ENCODE measurements around the gene SPATA31D1. TPM values are rescaled to one million over a fixed set of nuclear protein-coding genes. Genes with fewer than 3 reads are reported as not detected.

The SPATA31D1 gene
- total RNA-seq, 1 experiment from 2014 or later: not detected

DNA sequence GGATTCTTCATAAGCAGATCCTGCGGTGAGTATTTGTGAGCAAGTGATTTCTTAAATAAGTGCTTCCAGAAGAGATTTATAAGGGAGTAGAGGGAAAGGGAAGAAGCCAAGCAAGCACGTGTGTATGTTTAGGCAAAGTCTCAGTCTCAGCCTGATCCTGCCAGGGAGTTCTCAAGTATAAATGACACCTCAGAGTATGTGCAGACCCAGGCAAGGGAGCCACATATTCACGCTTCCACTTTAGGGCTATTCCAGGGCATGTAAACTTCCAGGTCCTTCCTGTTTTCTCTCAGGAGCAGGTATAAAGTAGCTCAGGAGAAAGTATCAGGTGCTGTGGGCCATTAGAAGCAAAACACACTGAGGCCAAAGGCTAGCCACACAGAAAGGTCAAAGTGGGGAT is 22.6 kb downstream of the SPATA31D1 start (continued):
- TF ChIP-seq, protein P1, sequence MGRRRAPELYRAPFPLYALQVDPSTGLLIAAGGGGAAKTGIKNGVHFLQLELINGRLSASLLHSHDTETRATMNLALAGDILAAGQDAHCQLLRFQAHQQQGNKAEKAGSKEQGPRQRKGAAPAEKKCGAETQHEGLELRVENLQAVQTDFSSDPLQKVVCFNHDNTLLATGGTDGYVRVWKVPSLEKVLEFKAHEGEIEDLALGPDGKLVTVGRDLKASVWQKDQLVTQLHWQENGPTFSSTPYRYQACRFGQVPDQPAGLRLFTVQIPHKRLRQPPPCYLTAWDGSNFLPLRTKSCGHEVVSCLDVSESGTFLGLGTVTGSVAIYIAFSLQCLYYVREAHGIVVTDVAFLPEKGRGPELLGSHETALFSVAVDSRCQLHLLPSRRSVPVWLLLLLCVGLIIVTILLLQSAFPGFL (CRISPR knock-in tag; IDR thresholded peaks at IDR 0.05; ENCODE audit: borderline replicate concordance): no peak

DNA sequence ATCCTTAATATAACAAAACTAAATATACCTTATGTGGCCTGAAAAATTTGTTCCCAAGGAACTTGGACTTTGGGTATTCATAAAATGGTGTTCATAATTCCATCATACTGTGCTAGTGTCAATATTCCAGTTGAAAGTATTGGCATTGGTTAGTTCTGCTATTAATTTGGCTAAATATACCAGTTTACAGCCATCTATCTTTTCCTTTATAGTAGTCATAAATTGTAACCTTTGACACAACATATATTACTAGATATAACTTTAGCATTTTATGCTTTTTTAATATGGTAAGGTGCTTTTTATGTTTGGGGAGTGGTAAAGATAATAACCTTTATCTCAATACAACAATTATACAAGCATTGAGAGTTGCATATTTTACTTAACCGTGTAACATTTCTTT is 23.7 kb downstream of the SPATA31D1 start:
- peaks cover 25% of the 10 kb centered on the region for H3K36me3 Mint-ChIP-seq

DNA sequence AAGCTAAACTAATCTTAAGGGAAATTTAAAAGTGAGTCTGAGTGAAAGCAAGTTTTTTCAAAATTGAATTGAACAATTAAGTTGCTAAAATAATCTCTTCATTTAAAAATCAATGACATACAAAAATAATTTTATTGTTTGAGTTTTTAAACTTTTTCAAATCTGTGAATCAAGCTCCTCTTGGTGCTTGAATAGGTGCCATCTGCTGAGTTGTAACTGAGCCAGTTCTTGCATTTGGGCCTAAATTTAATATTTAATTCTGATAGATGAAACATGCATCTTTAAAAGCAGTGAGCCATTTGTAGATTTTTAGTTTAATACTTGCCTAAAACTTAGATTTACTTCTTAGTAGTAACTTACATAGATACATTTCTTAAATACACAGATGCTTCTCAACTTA is 31.8 kb downstream of the SPATA31D1 start:
- Mint-ChIP-seq H3K4me1 (0 out of 2 replicates have a peak, but pooled peaks cover 4% of the 10 kb centered on the region), H3K27me3 (ENCODE audit: low read depth) (no peaks in the 10 kb centered on the region), H3K36me3 (peaks cover 6% of the 10 kb centered on the region), H3K4me3 (no peak overlapping the region), H3K9me3 (peaks cover 8% of the 10 kb centered on the region), H3K27ac (no peak overlapping the region)
- DNase-seq (ENCODE audit: low spot score) (no peak), ATAC-seq (no peak)
- TF ChIP-seq RELA (CRISPR knock-in tag; IDR thresholded peaks at IDR 0.05; ENCODE audit: borderline replicate concordance) (no peak), ZNF138 (CRISPR knock-in tag; conservative IDR thresholded peaks at IDR 0.05) (no peak), ELF4 (CRISPR knock-in tag; IDR thresholded peaks at IDR 0.05; ENCODE audit: low read depth) (no peak)
- TF ChIP-seq, protein P2, sequence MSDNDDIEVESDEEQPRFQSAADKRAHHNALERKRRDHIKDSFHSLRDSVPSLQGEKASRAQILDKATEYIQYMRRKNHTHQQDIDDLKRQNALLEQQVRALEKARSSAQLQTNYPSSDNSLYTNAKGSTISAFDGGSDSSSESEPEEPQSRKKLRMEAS (CRISPR knock-in tag; IDR thresholded peaks at IDR 0.05): no peak
- ChIA-PET CTCF (no interaction called here), POLR2A (no interaction called here)

More for the DNA sequence above, 23.7 kb downstream of the SPATA31D1 start:
- TF ChIP-seq, protein P3, sequence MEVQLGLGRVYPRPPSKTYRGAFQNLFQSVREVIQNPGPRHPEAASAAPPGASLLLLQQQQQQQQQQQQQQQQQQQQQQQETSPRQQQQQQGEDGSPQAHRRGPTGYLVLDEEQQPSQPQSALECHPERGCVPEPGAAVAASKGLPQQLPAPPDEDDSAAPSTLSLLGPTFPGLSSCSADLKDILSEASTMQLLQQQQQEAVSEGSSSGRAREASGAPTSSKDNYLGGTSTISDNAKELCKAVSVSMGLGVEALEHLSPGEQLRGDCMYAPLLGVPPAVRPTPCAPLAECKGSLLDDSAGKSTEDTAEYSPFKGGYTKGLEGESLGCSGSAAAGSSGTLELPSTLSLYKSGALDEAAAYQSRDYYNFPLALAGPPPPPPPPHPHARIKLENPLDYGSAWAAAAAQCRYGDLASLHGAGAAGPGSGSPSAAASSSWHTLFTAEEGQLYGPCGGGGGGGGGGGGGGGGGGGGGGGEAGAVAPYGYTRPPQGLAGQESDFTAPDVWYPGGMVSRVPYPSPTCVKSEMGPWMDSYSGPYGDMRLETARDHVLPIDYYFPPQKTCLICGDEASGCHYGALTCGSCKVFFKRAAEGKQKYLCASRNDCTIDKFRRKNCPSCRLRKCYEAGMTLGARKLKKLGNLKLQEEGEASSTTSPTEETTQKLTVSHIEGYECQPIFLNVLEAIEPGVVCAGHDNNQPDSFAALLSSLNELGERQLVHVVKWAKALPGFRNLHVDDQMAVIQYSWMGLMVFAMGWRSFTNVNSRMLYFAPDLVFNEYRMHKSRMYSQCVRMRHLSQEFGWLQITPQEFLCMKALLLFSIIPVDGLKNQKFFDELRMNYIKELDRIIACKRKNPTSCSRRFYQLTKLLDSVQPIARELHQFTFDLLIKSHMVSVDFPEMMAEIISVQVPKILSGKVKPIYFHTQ (CRISPR knock-in tag; IDR thresholded peaks at IDR 0.05): no peak
- TF ChIP-seq ZNF671 (CRISPR knock-in tag; IDR thresholded peaks at IDR 0.05): no peak
- TF ChIP-seq ETV6 (CRISPR knock-in tag; IDR thresholded peaks at IDR 0.05): no peak
- no peak for TF ChIP-seq RELA (CRISPR knock-in tag; IDR thresholded peaks at IDR 0.05; ENCODE audit: borderline replicate concordance)
- no peak for TF ChIP-seq TEAD1 (CRISPR knock-in tag; IDR thresholded peaks at IDR 0.05)
- H3K4me3 Mint-ChIP-seq: no peak overlapping the region
- H3K27ac Mint-ChIP-seq: no peak overlapping the region
- H3K9me3 Mint-ChIP-seq: peaks cover 17% of the 10 kb centered on the region
- ChIA-PET POLR2A (no interaction called here), CTCF (no interaction called here)
- peaks cover 4% of the 10 kb centered on the region for H3K4me1 Mint-ChIP-seq
- ATAC-seq (no peak), DNase-seq (ENCODE audit: low spot score) (no peak)
- no peaks in the 10 kb centered on the region for H3K27me3 Mint-ChIP-seq (ENCODE audit: low read depth)

DNA sequence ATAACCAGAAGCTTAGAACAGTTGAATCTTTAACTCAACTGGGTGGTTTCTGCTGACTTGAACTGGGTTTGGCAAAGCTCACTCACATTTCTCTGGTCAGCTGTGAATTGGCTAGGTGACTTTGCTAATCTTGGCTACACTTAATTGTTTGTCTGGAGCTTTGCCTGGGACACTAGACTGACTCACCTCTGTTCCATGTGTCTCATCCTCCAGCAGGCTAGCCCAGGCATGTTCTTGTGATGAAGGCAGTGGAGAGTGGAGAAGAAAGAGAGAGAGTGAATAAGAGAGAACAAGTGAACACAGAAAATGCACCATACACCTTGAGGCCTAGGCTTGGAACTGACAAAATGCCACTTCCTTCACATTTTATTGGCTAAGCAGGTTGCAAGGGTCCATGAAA is 32.6 kb downstream of the SPATA31D1 start:
- Mint-ChIP-seq H3K27ac (peak overlapping the region; percentile 17; the same call in 1 of the 2 replicates), H3K27me3 (ENCODE audit: low read depth) (no peaks in the 10 kb centered on the region)
- no peak for TF ChIP-seq TCF7 (CRISPR knock-in tag; IDR thresholded peaks at IDR 0.05; ENCODE audit: low read depth)
- no peak for TF ChIP-seq RELA (CRISPR knock-in tag; IDR thresholded peaks at IDR 0.05; ENCODE audit: borderline replicate concordance)
- TF ChIP-seq FOXK1 (CRISPR knock-in tag; IDR thresholded peaks at IDR 0.05): no peak
- TF ChIP-seq, protein P4, sequence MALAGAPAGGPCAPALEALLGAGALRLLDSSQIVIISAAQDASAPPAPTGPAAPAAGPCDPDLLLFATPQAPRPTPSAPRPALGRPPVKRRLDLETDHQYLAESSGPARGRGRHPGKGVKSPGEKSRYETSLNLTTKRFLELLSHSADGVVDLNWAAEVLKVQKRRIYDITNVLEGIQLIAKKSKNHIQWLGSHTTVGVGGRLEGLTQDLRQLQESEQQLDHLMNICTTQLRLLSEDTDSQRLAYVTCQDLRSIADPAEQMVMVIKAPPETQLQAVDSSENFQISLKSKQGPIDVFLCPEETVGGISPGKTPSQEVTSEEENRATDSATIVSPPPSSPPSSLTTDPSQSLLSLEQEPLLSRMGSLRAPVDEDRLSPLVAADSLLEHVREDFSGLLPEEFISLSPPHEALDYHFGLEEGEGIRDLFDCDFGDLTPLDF (CRISPR knock-in tag; IDR thresholded peaks at IDR 0.05): no peak
- TF ChIP-seq, protein P2 (CRISPR knock-in tag; IDR thresholded peaks at IDR 0.05): no peak
- no peak for TF ChIP-seq SP1 (CRISPR knock-in tag; conservative IDR thresholded peaks at IDR 0.05)
- TF ChIP-seq FOXJ3 (CRISPR knock-in tag; IDR thresholded peaks at IDR 0.05; ENCODE audit: borderline replicate concordance): no peak
- TF ChIP-seq SMAD3 (CRISPR knock-in tag; IDR thresholded peaks at IDR 0.05; ENCODE audit: borderline replicate concordance): no peak
- no peak for TF ChIP-seq HMGA2 (CRISPR knock-in tag; IDR thresholded peaks at IDR 0.05)
- TF ChIP-seq ZNF263 (CRISPR knock-in tag; IDR thresholded peaks at IDR 0.05; ENCODE audit: low read depth): no peak
- no peak for TF ChIP-seq ZNF219 (CRISPR knock-in tag; IDR thresholded peaks at IDR 0.05; ENCODE audit: borderline replicate concordance)
- no peak for TF ChIP-seq TP53 (CRISPR knock-in tag; IDR thresholded peaks at IDR 0.05)
- no peak for TF ChIP-seq ZNF121 (CRISPR knock-in tag; IDR thresholded peaks at IDR 0.05)
- TF ChIP-seq, protein P5, sequence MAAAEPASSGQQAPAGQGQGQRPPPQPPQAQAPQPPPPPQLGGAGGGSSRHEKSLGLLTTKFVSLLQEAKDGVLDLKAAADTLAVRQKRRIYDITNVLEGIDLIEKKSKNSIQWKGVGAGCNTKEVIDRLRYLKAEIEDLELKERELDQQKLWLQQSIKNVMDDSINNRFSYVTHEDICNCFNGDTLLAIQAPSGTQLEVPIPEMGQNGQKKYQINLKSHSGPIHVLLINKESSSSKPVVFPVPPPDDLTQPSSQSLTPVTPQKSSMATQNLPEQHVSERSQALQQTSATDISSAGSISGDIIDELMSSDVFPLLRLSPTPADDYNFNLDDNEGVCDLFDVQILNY (CRISPR knock-in tag; IDR thresholded peaks at IDR 0.05): no peak
- TF ChIP-seq, protein P6, sequence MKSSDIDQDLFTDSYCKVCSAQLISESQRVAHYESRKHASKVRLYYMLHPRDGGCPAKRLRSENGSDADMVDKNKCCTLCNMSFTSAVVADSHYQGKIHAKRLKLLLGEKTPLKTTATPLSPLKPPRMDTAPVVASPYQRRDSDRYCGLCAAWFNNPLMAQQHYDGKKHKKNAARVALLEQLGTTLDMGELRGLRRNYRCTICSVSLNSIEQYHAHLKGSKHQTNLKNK (CRISPR knock-in tag; IDR thresholded peaks at IDR 0.05): no peak

More for the DNA sequence above, 32.6 kb downstream of the SPATA31D1 start:
- H3K4me1 Mint-ChIP-seq: 0 out of 2 replicates have a peak, but pooled peaks cover 4% of the 10 kb centered on the region
- H3K9me3 Mint-ChIP-seq: 0 out of 2 replicates have a peak, but pooled peaks cover 7% of the 10 kb centered on the region
- ChIA-PET POLR2A (no interaction called here), CTCF (no interaction called here)
- H3K36me3 Mint-ChIP-seq: no peaks in the 10 kb centered on the region
- DNase-seq (ENCODE audit: low spot score) (no peak), ATAC-seq (no peak)
- H3K4me3 Mint-ChIP-seq: no peak overlapping the region

All from WTC11 (cell line).